Stimulated activated CD4-positive, alpha-beta T cell treated with anti-CD3 and anti-CD28 coated beads, TNF-alpha, amount 100 ng/mL, for 1 hour (primary cell): ENCODE measurements around the gene HCFC1.

Experiments
- DNase-seq, 3 donors: peaks; one replicate each; pipeline ENCODE4 v3.0.0-alpha.2; 2020; ENCODE audit warnings: low read depth in 3 of 3, low spot score in 1 of 3

HCFC1 gene

GRCh38 chrX:153974726-153975286 lies 3.2 kb upstream of the HCFC1 start:
- no peak for DNase-seq

- no peak for DNase-seq
Observed at GRCh38 chrX:153974003-153974725, 2.5 kb upstream of the HCFC1 start.

- no peak for DNase-seq
Observed at GRCh38 chrX:153973127-153974002, 1.7 kb upstream of the HCFC1 start.

GRCh38 chrX:153972368-153973126 lies 929 bp upstream of the HCFC1 start, which contains the start of gene TMEM187:
TMEM187 (plus strand) TSS chrX:153972754; CDS start chrX:153982063, 9,309 bp downstream.
- DNase-seq = peak; percentile 62 to 74 (median 73)

GRCh38 chrX:153971124-153971449 lies 531 bp downstream of the HCFC1 start:
- peak; percentile 66 to 84 (median 70) for DNase-seq

GRCh38 chrX:153970357-153971123 lies 1.1 kb downstream of the HCFC1 start:
- DNase-seq = no peak

- DNase-seq = no peak
Observed at GRCh38 chrX:153969904-153970356, 1.7 kb downstream of the HCFC1 start.

- DNase-seq = no peak
Observed at GRCh38 chrX:153969125-153969903, 2.3 kb downstream of the HCFC1 start.

GRCh38 chrX:153968754-153969124 lies 2.9 kb downstream of the HCFC1 start:
- DNase-seq = no peak

GRCh38 chrX:153968255-153968654 lies 3.4 kb downstream of the HCFC1 start:
- no peak for DNase-seq

- no peak for DNase-seq
Observed at GRCh38 chrX:153967536-153968224, 3.9 kb downstream of the HCFC1 start.

- DNase-seq = no peak
Observed at GRCh38 chrX:153966841-153967535, 4.6 kb downstream of the HCFC1 start.

GRCh38 chrX:153966283-153966688 lies 5.3 kb downstream of the HCFC1 start:
- DNase-seq = no peak

GRCh38 chrX:153965406-153965805 lies 6.2 kb downstream of the HCFC1 start:
- no peak for DNase-seq

GRCh38 chrX:153964105-153964504 lies 7.5 kb downstream of the HCFC1 start:
- DNase-seq = no peak

- DNase-seq = no peak
Observed at GRCh38 chrX:153963546-153963945, 8.1 kb downstream of the HCFC1 start.

GRCh38 chrX:153961292-153961691 lies 10.3 kb downstream of the HCFC1 start:
- no peak for DNase-seq

- DNase-seq = no peak
Observed at GRCh38 chrX:153960786-153961185, 10.8 kb downstream of the HCFC1 start.

- no peak for DNase-seq
Observed at GRCh38 chrX:153960077-153960476, 11.5 kb downstream of the HCFC1 start.
